ENCODE results near the gene UNC13A. TPM values are rescaled to one million over a fixed set of nuclear protein-coding genes. Genes with fewer than 3 reads are reported as not detected.

UNC13A gene
- total and polyA plus RNA-seq, 2 of the 8 experiments (the other 6 are each of a cell fraction or from before 2014, with no cell fraction given) = 13.1 to 47.6 TPM

DNA sequence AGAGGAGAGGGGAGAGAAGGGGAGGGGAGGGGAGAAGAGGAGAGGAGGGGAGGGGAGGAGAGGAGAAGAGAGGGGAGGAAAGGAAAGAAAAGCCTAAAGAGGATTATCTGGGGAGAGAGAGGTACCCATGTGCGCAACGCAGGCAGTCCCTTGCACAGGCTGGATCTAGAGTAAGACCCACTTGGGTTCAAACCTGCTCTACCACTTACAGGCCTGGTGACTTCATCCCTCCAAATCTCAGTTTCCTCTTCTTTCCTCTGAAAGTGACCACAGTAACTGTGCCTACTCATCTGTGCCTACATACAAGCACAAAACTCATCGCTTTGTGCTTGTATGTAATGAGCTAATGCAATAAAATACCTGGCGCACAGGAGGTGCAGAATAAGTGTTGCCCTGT, 30.4 kb upstream of the UNC13A start:
- Histone ChIP-seq H3K23me2 (ENCODE audit: low read depth, low read length) (peaks cover 9% of the 10 kb centered on the region; the same call in 1 of the 2 replicates), H3K27ac (ENCODE audit: low read depth, low read length) (no peak overlapping the region), H4K91ac (replicated peaks; ENCODE audit: insufficient read length, low read length) (peak overlapping the region; percentile 5), H3K79me2 (ENCODE audit: control insufficient read depth in 1 of 2, insufficient read depth in 2 of 2, low read length in 2 of 2) (peaks cover 17 to 32% of the 10 kb centered on the region in 2 experiments), H3K4me2 (ENCODE audit: insufficient read depth in 1 of 2, low read depth in 2 of 2, low read length in 2 of 2) (peak overlapping the region; percentile 70 to 73), H2BK15ac (ENCODE audit: low read length) (0 out of 2 replicates have a peak overlapping the region, but pooled peaks have one; percentile 8), H4K8ac (ENCODE audit: extremely low read depth, insufficient read depth, low read length) (no peak overlapping the region), H2BK12ac (ENCODE audit: low read depth, low read length) (0 out of 2 replicates have a peak overlapping the region, but pooled peaks have one; percentile 31), H3K79me1 (ENCODE audit: low read depth, low read length) (peaks cover 9% of the 10 kb centered on the region; the same call in 1 of the 2 replicates), H2BK20ac (ENCODE audit: low read length) (no peak overlapping the region), H3K14ac (ENCODE audit: insufficient read length) (no peak overlapping the region), H2AFZ (ENCODE audit: low read length) (no peak overlapping the region), H3K23ac (ENCODE audit: insufficient read length) (no peak overlapping the region), H3K4me1 (replicated peaks in 1 of 4; ENCODE audit: control insufficient read depth in 3 of 4, insufficient read depth in 4 of 4, low read length in 3 of 4) (peaks cover 4 to 13% (median 6%) of the 10 kb centered on the region in 4 experiments), H3K9ac (replicated peaks in 1 of 4; ENCODE audit: extremely low read depth in 1 of 4, low read depth in 3 of 4, low read length in 3 of 4) (no peak overlapping the region; a peak in 1 of 7 replicates), H3K56ac (replicated peaks; ENCODE audit: insufficient read length, low read depth, low read length) (no peak overlapping the region), H2BK120ac (replicated peaks; ENCODE audit: low read depth, low read length) (no peak overlapping the region), H3K18ac (ENCODE audit: extremely low read depth, low read length) (no peak overlapping the region), H3K36me3 (ENCODE audit: control insufficient read depth in 2 of 4, insufficient read depth in 4 of 4, low read length in 3 of 4) (peaks cover 0 to 3% (median 0%) of the 10 kb centered on the region in 4 experiments; a peak in 1 of 8 replicates), H3K4me3 (ENCODE audit: extremely low read depth in 1 of 4, insufficient read depth in 2 of 4, low read depth in 3 of 4, low read length in 4 of 4) (peak overlapping the region in 3 of 4 experiments; percentile 75 to 100 (median 86); a peak in 5 of 8 replicates), H2BK5ac (ENCODE audit: low read depth, low read length) (0 out of 2 replicates have a peak overlapping the region, but pooled peaks have one; percentile 0), H3K4ac (replicated peaks; ENCODE audit: insufficient read length, low read depth, low read length) (no peak overlapping the region), H2AK5ac (ENCODE audit: low read depth, low read length) (no peak overlapping the region), H4K20me1 (replicated peaks in 1 of 2; ENCODE audit: control insufficient read depth in 1 of 2, insufficient read depth in 2 of 2, low read length in 2 of 2) (peaks cover 11 to 19% of the 10 kb centered on the region in 2 experiments), H3K27me3 (replicated peaks in 1 of 4; ENCODE audit: control insufficient read depth in 3 of 4, extremely low read depth in 1 of 4, insufficient read depth in 3 of 4, low read length in 3 of 4) (no peaks in the 10 kb centered on the region), H4K5ac (ENCODE audit: insufficient read length, low read depth, low read length) (peak overlapping the region; percentile 2), H3K9me3 (ENCODE audit: insufficient read depth in 2 of 2, low read depth in 1 of 2, low read length in 1 of 2) (no peaks in the 10 kb centered on the region)
- POLR2A ChIA-PET (ENCODE audit: partially characterized antibody) = interaction anchor here (0.8 to 3.8 kb wide), 8 partner anchors 12 to 52 kb away, joined by 3 to 13 read pairs (median 4); no protein-coding TSS in a partner anchor
- FAIRE-seq = no peak
- WGBS, 2 experiments (ENCODE audit: extremely low coverage in 1 of 2, insufficient coverage in 1 of 2, insufficient read length in 1 of 2, insufficient replicate concordance in 2 of 2, low coverage in 1 of 2, low lambda C conversion rate in 2 of 2, missing lambda C conversion rate in 1 of 2) = 84% methylated on average over 4 of the region's 4 CpGs; no CpG with 5 or more reads in 1 of the 2 experiments
- DNase-seq (ENCODE audit: low read depth in 1 of 2, low spot score in 2 of 2) = no peak
- CTCF ChIA-PET (ENCODE audit: partially characterized antibody) = interaction anchor here (0.8 to 3.6 kb wide), 7 partner anchors 14 to 53 kb away, joined by 3 to 21 read pairs (median 5); no protein-coding TSS in a partner anchor
- TF ChIP-seq KDM4A (IDR thresholded peaks at IDR 0.05; ENCODE audit: low read depth, low read length, severe bottlenecking) = no peak
- TF ChIP-seq SIN3A (conservative IDR thresholded peaks at IDR 0.05 in 1 of 2, IDR thresholded peaks at IDR 0.05 in 1 of 2; ENCODE audit: low read depth in 1 of 2, low read length in 2 of 2) = no peak
- no peak for TF ChIP-seq SAP30 (IDR thresholded peaks at IDR 0.05; ENCODE audit: insufficient read depth, insufficient replicate concordance, low read length)
- TF ChIP-seq NRF1 (IDR thresholded peaks at IDR 0.05; ENCODE audit: low read depth, low read length) = no peak
